ENCODE data around the gene HERC4. TPM values are rescaled to one million over a fixed set of nuclear protein-coding genes. Genes with fewer than 3 reads are reported as not detected.

Gene HERC4
- total RNA-seq, 1 donor = 125 TPM

DNA sequence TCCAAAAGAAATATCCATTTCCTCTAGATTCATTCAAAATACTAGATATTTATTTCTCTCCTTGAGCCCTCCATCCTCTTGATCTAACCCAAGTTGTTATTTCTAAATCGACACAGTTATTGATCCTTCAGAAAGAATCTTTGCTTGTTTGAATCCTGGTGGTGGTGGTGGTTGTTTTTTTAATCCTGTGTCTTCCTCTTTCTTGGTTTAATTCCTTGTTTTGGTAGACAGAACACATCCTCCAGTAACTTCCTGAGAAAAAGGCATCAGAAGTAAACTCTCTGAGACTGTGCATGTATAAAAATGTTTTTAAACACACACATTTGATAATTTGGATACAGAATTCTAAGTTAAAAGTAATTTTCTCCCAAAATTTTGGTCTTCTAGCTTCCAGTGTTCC lies 140.7 kb downstream of the HERC4 start:
- H3K36me3 ChIP-seq (ENCODE audit: insufficient read depth, low read length) = peaks cover 90% of the 10 kb centered on the region

GRCh38 chr10:67933199-67933598 lies 141.9 kb downstream of the HERC4 start:
- TF ChIP-seq, protein P1, sequence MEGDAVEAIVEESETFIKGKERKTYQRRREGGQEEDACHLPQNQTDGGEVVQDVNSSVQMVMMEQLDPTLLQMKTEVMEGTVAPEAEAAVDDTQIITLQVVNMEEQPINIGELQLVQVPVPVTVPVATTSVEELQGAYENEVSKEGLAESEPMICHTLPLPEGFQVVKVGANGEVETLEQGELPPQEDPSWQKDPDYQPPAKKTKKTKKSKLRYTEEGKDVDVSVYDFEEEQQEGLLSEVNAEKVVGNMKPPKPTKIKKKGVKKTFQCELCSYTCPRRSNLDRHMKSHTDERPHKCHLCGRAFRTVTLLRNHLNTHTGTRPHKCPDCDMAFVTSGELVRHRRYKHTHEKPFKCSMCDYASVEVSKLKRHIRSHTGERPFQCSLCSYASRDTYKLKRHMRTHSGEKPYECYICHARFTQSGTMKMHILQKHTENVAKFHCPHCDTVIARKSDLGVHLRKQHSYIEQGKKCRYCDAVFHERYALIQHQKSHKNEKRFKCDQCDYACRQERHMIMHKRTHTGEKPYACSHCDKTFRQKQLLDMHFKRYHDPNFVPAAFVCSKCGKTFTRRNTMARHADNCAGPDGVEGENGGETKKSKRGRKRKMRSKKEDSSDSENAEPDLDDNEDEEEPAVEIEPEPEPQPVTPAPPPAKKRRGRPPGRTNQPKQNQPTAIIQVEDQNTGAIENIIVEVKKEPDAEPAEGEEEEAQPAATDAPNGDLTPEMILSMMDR (IDR thresholded peaks at IDR 0.05; ENCODE audit: extremely low read depth, low read depth, low read length) = no peak
- peaks cover 8% of the 10 kb centered on the region for H3K4me1 ChIP-seq (ENCODE audit: insufficient read depth, low read length)
- H3K4me3 ChIP-seq (ENCODE audit: insufficient read depth, low read length) = no peak overlapping the region
- no peaks in the 10 kb centered on the region for H4K20me1 ChIP-seq (ENCODE audit: insufficient read depth, low read length)
- H3K4me2 ChIP-seq (ENCODE audit: insufficient read depth, low read length) = no peak overlapping the region
- no peaks in the 10 kb centered on the region for H3K9me3 ChIP-seq (ENCODE audit: low read depth, low read length)
- no peak for DNase-seq (ENCODE audit: insufficient read length, low spot score, missing footprints)
- H3K36me3 ChIP-seq (ENCODE audit: insufficient read depth, low read length) = peaks cover 92% of the 10 kb centered on the region
- no peak overlapping the region for H2AFZ ChIP-seq (ENCODE audit: low read length)
- no peak overlapping the region for H3K27ac ChIP-seq (ENCODE audit: low read depth, low read length)
- H3K79me2 ChIP-seq (ENCODE audit: insufficient read depth, low read length) = peaks cover 9% of the 10 kb centered on the region
- no peaks in the 10 kb centered on the region for H3K27me3 ChIP-seq (ENCODE audit: insufficient read depth, low read length)

More for the DNA sequence above, 140.7 kb downstream of the HERC4 start:
- TF ChIP-seq, protein P1 (IDR thresholded peaks at IDR 0.05; ENCODE audit: extremely low read depth, low read depth, low read length) = no peak
- DNase-seq (ENCODE audit: insufficient read length, low spot score, missing footprints) = no peak
- Histone ChIP-seq H4K20me1 (ENCODE audit: insufficient read depth, low read length) (no peaks in the 10 kb centered on the region), H3K27me3 (ENCODE audit: insufficient read depth, low read length) (no peaks in the 10 kb centered on the region), H2AFZ (ENCODE audit: low read length) (no peak overlapping the region), H3K4me1 (ENCODE audit: insufficient read depth, low read length) (peaks cover 8% of the 10 kb centered on the region), H3K27ac (ENCODE audit: low read depth, low read length) (no peak overlapping the region), H3K4me2 (ENCODE audit: insufficient read depth, low read length) (no peak overlapping the region), H3K79me2 (ENCODE audit: insufficient read depth, low read length) (peaks cover 8% of the 10 kb centered on the region), H3K4me3 (ENCODE audit: insufficient read depth, low read length) (no peak overlapping the region), H3K9me3 (ENCODE audit: low read depth, low read length) (no peaks in the 10 kb centered on the region)

DNA sequence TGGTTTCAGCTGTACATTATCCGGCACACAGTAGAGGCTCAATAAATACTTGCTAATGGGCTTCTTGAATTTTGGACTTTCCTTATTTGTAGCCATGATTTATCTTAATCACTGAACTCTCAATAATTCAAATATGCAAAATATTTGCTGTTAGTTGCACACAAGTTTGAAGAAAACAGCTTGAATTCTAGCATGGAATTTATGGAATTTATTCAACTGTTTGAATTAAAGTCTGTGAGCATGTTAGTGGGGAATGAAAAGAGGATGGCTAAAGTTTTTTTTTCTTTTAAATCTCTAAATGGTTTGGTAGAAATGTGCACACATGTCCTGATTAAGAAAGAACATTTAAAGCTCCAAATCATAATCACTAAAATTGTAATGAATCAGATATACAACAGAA lies 148.1 kb downstream of the HERC4 start:
- H3K27ac ChIP-seq (ENCODE audit: low read depth, low read length) = no peak overlapping the region
- no peak overlapping the region for H3K4me3 ChIP-seq (ENCODE audit: insufficient read depth, low read length)
- H3K79me2 ChIP-seq (ENCODE audit: insufficient read depth, low read length) = peaks cover 14% of the 10 kb centered on the region
- no peaks in the 10 kb centered on the region for H4K20me1 ChIP-seq (ENCODE audit: insufficient read depth, low read length)
- no peak overlapping the region for H3K4me2 ChIP-seq (ENCODE audit: insufficient read depth, low read length)
- peaks cover 72% of the 10 kb centered on the region for H3K36me3 ChIP-seq (ENCODE audit: insufficient read depth, low read length)
- DNase-seq (ENCODE audit: insufficient read length, low spot score, missing footprints) = no peak
- TF ChIP-seq, protein P1 (IDR thresholded peaks at IDR 0.05; ENCODE audit: extremely low read depth, low read depth, low read length) = no peak
- H3K4me1 ChIP-seq (ENCODE audit: insufficient read depth, low read length) = peaks cover 42% of the 10 kb centered on the region
- H3K9me3 ChIP-seq (ENCODE audit: low read depth, low read length) = no peaks in the 10 kb centered on the region
- no peak overlapping the region for H2AFZ ChIP-seq (ENCODE audit: low read length)
- no peaks in the 10 kb centered on the region for H3K27me3 ChIP-seq (ENCODE audit: insufficient read depth, low read length)

DNA sequence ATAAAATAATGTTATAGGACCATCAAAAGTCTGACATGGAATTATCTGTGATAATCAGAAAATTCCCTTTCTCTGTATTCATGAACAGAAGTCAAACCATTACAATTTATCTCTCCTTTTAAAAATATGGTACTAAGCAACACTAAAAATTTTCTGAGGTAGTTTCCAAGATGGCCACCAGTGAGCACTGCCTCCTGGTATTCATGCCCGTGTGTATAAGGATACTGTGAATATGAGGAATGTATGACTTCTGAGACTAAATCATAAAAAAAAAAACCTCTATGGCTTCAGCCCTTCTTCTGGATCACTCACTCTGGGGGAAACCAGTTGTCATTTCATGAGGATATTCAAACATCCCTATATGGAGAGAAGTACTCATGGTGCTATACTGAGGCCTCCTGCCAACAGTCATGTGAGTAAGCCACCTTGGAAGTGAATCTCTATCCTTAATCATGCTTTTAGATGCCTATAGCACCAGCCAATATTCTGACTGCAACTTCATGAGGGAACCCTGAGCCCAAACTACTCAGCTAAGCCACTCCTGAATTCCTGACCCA lies 149.6 kb downstream of the HERC4 start:
- no peak overlapping the region for H2AFZ ChIP-seq (ENCODE audit: low read length)
- H3K79me2 ChIP-seq (ENCODE audit: insufficient read depth, low read length) = peaks cover 13% of the 10 kb centered on the region
- no peaks in the 10 kb centered on the region for H3K9me3 ChIP-seq (ENCODE audit: low read depth, low read length)
- DNase-seq (ENCODE audit: insufficient read length, low spot score, missing footprints) = peak; percentile 69
- H3K4me2 ChIP-seq (ENCODE audit: insufficient read depth, low read length) = no peak overlapping the region
- no peaks in the 10 kb centered on the region for H3K27me3 ChIP-seq (ENCODE audit: insufficient read depth, low read length)
- no peaks in the 10 kb centered on the region for H4K20me1 ChIP-seq (ENCODE audit: insufficient read depth, low read length)
- H3K4me3 ChIP-seq (ENCODE audit: insufficient read depth, low read length) = no peak overlapping the region
- H3K4me1 ChIP-seq (ENCODE audit: insufficient read depth, low read length) = peaks cover 42% of the 10 kb centered on the region
- H3K36me3 ChIP-seq (ENCODE audit: insufficient read depth, low read length) = peaks cover 71% of the 10 kb centered on the region
- TF ChIP-seq, protein P1 (IDR thresholded peaks at IDR 0.05; ENCODE audit: extremely low read depth, low read depth, low read length) = no peak
- peak overlapping the region; percentile 65 for H3K27ac ChIP-seq (ENCODE audit: low read depth, low read length)
